ENCODE data around the gene TMCC3. TPM values are rescaled to one million over a fixed set of nuclear protein-coding genes. Genes with fewer than 3 reads are reported as not detected.

Gene TMCC3
- total RNA-seq, 1 experiment from 2014 or later: 4.0 TPM

DNA sequence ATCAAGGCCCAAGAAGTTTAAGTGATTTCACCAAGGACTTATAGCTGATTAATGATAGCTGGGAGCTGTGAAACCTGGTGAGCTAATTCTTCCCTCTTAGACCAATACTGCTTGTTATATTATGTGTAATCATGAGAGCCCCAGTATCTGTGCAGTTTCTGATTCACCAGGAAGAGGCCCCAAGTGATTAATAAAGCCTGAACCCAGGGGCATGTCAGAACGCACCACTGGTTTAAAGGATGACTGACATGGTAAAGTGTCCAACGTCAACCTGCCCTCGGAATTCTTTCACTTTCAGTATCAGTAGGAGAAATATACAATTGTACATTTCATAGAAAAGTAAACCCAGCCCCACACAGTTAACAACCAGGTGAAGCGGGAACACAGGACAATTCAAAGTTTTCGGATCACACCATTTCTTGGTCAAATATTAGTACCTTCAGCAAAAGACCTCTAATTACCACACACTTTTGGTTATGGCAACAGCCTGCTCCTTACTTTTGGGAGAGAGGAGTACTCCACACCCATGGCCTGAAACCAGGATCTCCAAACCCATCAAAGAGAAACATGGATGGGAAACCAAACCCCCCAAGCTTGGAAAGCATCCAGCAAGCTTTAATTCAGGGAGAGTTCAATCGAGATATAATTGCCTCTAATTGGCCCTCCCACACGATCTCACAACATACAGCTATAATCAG lies 28.5 kb downstream of the TMCC3 start:
- H3K27me3 Mint-ChIP-seq (ENCODE audit: unreplicated experiment): no peaks in the 10 kb centered on the region
- TF ChIP-seq CTCF (IDR thresholded peaks at IDR 0.05; ENCODE audit: unreplicated experiment): no peak
- no TSS peak for BruUV-seq (replicated peaks)
- no peaks in the 10 kb centered on the region for H3K9me3 Mint-ChIP-seq (ENCODE audit: low read depth, unreplicated experiment)
- CTCF ChIA-PET: interaction anchor here (0.8 to 1.7 kb wide), 2 partner anchors 9 to 11 kb away, joined by 3 read pairs; no protein-coding TSS in a partner anchor
- H3K36me3 Mint-ChIP-seq (ENCODE audit: insufficient read depth, unreplicated experiment): peaks cover 5% of the 10 kb centered on the region
- intact Hi-C loops (cut with micrococcal nuclease; ENCODE audit: unreplicated experiment): loop anchor here (5.0 kb wide), 1 partner anchor 140 kb away; no protein-coding TSS in a partner anchor
- H3K4me3 Mint-ChIP-seq (ENCODE audit: low read depth, unreplicated experiment): peak overlapping the region; percentile 70
- H3K4me1 Mint-ChIP-seq (ENCODE audit: low read depth, unreplicated experiment): peaks cover 25% of the 10 kb centered on the region
- peak; percentile 26 for DNase-seq
- peak overlapping the region; percentile 78 for H3K27ac Mint-ChIP-seq (ENCODE audit: unreplicated experiment)

GRCh38 chr12:94620621-94621020 lies 29.7 kb downstream of the TMCC3 start:
- no peak for DNase-seq
- Mint-ChIP-seq H3K27ac (ENCODE audit: unreplicated experiment) (no peak overlapping the region), H3K4me1 (ENCODE audit: low read depth, unreplicated experiment) (peaks cover 25% of the 10 kb centered on the region), H3K36me3 (ENCODE audit: insufficient read depth, unreplicated experiment) (peaks cover 5% of the 10 kb centered on the region), H3K27me3 (ENCODE audit: unreplicated experiment) (no peaks in the 10 kb centered on the region), H3K9me3 (ENCODE audit: low read depth, unreplicated experiment) (no peaks in the 10 kb centered on the region), H3K4me3 (ENCODE audit: low read depth, unreplicated experiment) (no peak overlapping the region)
- TF ChIP-seq CTCF (IDR thresholded peaks at IDR 0.05; ENCODE audit: unreplicated experiment): no peak
- CTCF ChIA-PET: no interaction called here
- intact Hi-C loops (cut with micrococcal nuclease; ENCODE audit: unreplicated experiment): loop anchor here (5.0 kb wide), 1 partner anchor 142 kb away; no protein-coding TSS in a partner anchor
- no TSS peak for BruUV-seq (replicated peaks)

GRCh38 chr12:94618995-94619695 lies 31.2 kb downstream of the TMCC3 start:
- no peak for DNase-seq
- BruUV-seq (replicated peaks): no TSS peak
- Mint-ChIP-seq H3K27ac (ENCODE audit: unreplicated experiment) (no peak overlapping the region), H3K27me3 (ENCODE audit: unreplicated experiment) (no peaks in the 10 kb centered on the region), H3K36me3 (ENCODE audit: insufficient read depth, unreplicated experiment) (peaks cover 5% of the 10 kb centered on the region), H3K4me3 (ENCODE audit: low read depth, unreplicated experiment) (no peak overlapping the region), H3K4me1 (ENCODE audit: low read depth, unreplicated experiment) (peaks cover 25% of the 10 kb centered on the region), H3K9me3 (ENCODE audit: low read depth, unreplicated experiment) (no peaks in the 10 kb centered on the region)
- CTCF ChIA-PET: no interaction called here
- TF ChIP-seq CTCF (IDR thresholded peaks at IDR 0.05; ENCODE audit: unreplicated experiment): no peak
- intact Hi-C loops (cut with micrococcal nuclease; ENCODE audit: unreplicated experiment): no loop called here

DNA sequence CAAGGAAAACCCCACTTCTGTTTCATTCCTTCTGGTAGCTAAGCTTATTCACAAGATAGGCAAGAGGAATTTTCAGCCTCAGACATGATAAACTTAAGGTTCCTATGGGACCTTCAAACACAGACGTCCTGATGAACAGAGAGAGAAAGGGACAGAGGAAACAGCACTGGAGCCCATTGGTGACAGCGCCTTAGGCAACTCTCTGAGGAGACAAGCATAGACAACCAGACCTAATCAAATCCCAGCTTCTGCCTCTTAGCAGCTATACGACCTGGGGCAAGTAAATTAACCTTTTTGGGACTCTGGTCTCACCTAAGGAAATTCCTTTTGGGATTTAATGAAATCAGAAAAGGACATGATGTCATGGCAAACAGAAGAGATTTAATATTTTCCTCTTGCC lies 33.3 kb downstream of the TMCC3 start:
- H3K27me3 Mint-ChIP-seq (ENCODE audit: unreplicated experiment): no peaks in the 10 kb centered on the region
- H3K4me3 Mint-ChIP-seq (ENCODE audit: low read depth, unreplicated experiment): no peak overlapping the region
- H3K27ac Mint-ChIP-seq (ENCODE audit: unreplicated experiment): no peak overlapping the region
- H3K36me3 Mint-ChIP-seq (ENCODE audit: insufficient read depth, unreplicated experiment): peaks cover 3% of the 10 kb centered on the region
- TF ChIP-seq CTCF (IDR thresholded peaks at IDR 0.05; ENCODE audit: unreplicated experiment): no peak
- H3K9me3 Mint-ChIP-seq (ENCODE audit: low read depth, unreplicated experiment): no peaks in the 10 kb centered on the region
- CTCF ChIA-PET: no interaction called here
- H3K4me1 Mint-ChIP-seq (ENCODE audit: low read depth, unreplicated experiment): peaks cover 15% of the 10 kb centered on the region
- DNase-seq: no peak
- no TSS peak for BruUV-seq (replicated peaks)
- intact Hi-C loops (cut with micrococcal nuclease; ENCODE audit: unreplicated experiment): no loop called here
